Glomerular visceral epithelial cell (primary cell): Measurements from ENCODE around the gene ING3.
"Not testable (repeated sequence)": the region's sequence is repeated elsewhere in the genome, so short reads cannot be mapped to it uniquely, and the experiment has no call there.

ENCODE experiments used
- DNase-seq: peaks from one replicate; pipeline ENCODE4 v3.0.0-alpha.2; 2016; ENCODE audit errors: extremely low spot score

ING3 gene

DNA sequence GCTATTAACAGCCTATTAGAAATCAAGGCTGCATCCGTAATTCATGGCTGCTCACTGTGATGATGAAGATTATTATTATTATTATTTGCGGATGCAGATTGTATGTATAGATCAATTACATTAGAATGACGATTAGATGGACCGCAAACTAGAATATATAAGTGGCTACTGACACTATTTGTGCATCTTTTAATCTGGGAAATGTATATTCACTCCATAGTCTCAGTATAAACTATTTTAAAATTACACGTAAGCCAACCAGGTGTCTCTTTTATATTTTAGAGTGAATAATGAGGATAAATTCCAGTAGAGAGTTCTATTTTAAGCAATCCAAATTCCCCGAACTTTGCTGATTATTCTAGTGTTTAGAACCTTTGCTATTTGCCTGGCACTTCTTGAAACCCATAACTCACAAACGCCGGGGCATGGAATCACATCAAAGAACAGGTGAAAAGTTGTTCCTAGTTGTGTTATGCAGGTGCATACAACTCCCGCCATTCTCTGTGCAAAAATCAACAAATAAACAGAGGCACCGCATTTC is 509 bp upstream of the ING3 start:
- DNase-seq = no peak

DNA sequence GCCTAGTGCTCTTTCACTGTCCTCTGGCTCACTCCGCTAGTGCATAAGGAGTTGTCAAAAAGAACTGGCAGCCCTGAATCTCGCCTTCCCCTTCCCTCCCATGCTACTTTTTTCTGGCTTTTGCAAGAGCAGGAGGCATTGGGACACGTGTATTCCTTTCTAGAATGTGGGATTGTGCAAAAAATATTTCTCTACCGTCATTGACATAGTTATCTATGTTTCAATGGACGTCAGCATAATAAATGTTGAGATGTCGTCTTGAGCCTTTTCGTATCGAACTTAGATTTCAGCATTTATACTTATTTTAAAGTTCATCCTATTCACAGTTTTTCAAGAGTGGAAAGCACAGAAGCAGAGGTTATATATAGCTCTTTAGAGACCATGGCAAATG is 727 bp downstream of the ING3 start:
- DNase-seq = no peak

DNA sequence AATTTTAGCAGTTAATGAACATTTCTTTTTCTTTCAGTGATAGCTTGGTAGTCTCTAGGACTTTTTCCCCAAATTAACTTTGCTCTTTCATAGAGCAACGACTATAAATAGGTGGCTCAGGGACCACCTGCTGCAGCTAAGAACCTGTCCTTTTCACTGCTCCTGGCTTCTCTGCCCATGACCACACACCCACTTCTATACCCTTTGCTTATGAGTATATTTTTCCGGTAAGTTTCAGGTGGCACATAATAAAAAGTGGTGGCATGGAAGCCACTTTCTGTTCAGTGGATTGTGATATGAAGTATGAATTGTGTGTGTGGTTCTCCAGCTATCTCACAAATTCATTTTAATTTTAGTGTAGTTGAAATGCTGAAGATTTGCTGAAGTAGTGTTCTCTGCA is 1.2 kb downstream of the ING3 start:
- no peak for DNase-seq

DNA sequence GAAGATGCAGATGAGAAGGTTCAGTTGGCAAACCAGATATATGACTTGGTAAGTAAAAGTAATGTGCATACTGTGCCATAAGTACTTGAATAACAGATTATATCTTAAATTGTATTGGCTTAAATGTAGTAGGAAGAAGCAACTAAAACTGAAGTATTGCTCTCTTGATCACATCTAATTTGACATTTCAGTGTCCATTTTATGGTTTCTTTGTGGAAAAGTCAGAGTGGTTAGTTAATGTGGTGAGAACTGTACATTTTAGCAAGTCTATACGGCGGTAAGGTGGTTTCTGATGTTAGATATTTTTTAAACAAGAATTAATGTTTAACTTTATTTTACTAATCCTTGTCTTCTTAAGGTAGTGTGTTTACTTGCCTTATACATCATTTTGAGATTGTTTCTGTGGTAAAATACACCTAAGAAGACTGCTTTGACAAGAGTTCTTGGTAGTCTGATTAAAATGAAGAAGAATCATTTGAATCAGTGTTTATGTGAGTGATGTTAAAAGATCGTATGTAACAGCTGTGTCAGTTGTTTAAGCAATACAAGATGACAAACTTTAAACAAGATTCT is 5.1 kb downstream of the ING3 start:
- no peak for DNase-seq

DNA sequence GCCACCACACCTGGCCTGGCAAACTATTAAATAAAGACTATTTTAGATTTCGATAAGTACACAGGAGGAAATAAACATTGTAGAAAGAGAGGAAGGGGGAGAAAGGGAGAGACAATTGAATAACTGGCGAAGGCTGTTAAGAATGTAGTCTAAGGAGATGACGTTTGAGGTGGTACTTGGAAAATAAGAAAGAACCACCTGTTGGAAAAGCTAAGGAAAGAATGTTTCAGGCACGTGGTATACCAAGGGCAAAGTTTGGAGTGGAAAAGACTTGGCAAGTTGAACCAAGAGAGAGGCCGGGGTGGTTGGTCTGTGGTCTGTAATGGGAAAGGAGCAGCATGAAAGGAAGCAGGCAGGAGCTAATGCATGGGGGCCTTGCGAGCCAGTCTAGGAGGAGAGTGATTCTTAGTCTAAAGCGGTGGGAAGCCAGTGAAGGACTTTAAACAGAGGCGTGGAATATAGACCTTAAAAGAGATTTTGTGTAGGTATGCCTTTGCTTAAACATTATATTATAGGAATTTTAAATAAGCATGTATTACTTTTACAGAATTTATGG is 9.4 kb downstream of the ING3 start:
- no peak for DNase-seq

DNA sequence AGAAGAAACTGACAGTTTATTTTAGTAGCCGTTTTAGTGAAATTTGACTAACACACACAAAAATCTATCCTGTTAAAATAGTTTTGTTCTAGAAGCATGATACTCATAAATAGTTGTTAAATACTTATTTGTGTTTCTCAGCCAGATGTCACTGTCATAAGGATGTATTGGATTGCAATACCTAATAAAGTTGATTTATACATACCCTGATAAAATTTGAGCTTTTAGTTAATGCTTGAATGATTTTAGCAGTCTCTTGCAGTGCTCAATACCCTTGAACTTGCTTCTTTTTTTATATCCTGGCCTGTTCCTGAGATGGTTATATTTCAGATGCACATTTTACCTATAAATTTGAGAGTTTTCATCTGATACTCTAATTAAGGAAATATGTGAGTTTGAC is 10.1 kb downstream of the ING3 start:
- no peak for DNase-seq

DNA sequence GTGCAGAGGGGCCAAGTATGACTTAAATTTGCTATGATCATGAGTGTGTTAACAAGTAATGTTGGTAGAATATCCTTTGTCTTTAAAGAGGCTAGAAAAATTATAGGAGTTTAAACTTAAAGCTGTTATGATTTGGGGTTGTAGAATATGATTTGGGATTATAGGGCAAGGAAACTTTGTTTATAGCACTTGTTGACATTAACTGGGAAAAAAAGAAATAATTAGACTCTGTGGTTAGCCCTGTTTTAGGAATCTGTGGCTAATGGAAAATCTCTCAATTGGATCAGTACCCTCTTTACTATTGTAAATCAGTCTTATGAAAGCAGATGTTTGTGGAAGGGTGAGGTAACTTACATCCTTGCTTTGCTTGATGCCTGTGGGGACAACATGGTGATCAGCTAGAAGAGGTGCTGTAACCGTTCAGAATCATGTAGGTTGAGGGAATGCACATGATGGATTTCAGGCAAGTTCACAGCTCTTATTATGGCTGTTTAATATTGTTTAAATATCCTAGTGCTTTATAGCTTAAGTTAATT is 11.1 kb downstream of the ING3 start:
- no peak for DNase-seq

DNA sequence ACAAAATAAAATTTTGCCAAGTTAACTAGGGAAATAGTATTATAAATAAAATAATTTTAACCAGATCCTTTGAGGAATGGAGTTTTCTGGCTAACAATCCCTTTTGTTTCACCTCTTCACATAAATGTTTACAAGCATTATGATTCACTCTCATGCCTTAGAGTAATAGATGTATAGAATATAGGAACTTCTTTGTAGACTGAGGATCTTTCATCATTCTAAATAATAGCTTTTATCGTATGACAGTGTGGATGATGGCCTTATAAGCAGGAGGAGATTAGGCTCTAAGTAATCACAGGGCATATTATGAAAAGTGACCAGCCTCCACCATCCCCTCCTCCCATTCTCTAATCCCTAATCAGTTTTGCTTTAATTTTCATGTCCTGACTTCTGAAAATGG is 13.5 kb downstream of the ING3 start:
- DNase-seq = no peak

DNA sequence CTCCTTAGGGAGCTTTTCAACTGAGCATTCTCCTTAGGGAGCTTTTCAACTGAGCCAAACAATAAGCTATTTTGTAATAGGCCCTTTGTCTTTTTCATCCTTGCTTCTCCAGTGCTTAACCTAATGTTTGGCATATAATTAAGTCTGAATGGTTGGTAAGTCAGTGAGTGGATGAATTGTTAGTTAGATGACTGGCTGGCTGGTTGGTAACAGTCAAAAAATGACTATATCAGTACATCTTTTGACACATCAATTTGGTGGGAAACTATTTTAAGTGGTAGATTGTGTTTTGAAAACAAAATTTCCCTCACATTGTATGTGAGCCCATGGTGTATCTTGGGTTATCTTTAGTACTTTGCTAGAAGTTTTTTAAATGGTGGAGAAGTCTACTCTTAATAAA is 16.4 kb downstream of the ING3 start:
- no peak for DNase-seq

DNA sequence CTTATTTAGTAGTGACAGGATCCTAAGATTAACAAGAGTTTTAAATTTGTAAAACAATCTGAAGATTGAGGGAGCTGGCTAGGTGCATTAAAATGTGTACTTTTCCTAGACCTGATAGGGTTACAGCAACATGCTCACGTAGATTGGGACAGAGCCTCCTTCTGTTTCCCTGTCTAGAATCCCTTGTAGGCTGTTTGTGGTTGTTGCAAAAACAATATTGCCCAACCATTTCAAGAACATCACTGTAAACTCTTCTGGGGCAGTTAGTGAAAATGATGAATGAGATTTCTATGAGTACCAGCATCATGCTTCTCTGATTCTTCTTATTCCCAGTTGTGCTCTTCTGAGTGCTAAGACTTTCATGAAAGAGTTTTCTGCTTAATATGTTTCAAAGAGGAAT is 23.3 kb downstream of the ING3 start:
- DNase-seq = no peak

DNA sequence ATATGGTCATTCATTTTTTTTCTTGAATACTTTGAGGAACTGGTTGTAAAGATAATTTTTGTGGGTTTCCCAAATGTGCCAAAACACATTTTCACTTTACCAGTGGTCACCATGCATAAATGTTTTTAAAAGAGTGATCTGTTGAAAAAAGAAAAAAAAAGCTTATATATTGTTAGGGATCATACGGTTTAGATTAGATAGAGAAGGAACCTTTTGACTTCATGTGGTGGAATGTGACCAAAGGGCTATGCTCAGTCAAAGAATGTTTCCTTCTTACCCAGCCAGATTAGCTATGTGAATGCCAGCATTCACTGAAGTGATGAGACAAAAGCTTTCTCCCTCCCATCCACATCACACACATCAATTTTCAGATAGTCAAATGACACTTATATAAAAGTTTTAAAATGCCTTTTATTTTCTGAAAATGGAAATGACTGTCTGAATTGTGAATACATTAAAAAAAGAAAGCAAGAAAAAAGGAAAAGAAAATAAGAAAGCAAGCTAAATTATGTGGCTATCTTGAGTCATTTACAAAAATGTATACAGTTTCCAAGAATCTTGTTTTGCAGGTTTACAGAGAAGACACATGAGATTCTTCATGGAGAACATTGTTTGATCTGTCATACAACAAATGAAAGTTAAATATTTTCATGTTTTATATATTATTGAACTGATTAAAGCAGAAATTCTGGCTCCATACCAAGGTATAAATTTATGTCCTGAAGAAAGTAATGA is 29.4 kb downstream of the ING3 start:
- DNase-seq = no peak

DNA sequence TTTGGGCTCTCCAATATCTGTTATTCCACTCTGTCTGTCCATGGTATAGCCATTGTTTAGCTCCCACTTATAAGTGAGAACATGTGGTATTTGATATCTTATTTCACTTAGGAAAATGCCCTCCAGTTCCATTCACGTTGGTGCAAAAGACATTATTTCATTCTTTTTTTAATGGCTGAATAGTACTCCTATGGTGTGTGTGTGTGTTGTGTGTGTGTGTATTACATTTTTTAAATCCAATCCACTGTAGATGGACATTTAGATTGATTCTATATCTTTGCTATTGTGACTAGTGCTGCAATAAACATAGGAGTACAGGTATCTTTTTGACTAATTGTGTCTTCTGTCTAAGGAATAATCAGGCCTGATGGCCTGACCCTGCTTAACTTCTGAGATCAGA is 30.5 kb downstream of the ING3 start:
- DNase-seq = no peak

DNA sequence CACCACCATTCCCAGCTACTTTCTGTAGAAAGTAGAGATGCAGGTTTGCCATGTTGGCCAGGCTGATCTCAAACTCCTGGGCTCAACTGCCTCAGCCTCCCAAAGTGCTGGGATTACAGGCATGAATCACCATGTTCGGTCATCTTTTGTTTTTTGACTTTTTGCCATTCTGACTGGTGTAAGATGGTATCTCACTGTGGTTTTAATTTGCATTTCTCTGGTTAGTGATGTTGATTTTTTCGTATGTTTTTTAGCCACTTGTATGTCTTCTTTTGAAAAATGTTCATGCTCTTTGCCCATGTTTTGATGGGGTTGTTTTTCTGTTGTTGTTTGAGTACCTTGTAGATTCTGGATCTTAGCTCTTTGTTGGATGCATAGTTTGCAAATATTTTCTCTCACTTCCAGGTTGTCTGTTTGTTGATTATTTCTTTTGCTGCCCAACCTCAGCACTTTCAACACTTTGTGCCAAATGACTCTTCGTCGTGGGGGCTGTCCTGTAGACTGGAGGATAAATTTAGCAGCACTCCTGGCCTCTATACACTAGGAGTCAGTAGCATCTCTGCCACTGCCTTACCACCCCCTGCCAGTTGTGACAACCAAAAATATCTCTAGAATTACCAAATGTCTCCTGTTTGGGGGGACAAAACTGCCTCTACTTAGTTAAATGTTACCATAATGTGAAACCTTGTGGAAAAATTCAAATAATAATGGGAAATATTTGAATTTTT is 31.5 kb downstream of the ING3 start:
- peak; percentile 19 for DNase-seq

DNA sequence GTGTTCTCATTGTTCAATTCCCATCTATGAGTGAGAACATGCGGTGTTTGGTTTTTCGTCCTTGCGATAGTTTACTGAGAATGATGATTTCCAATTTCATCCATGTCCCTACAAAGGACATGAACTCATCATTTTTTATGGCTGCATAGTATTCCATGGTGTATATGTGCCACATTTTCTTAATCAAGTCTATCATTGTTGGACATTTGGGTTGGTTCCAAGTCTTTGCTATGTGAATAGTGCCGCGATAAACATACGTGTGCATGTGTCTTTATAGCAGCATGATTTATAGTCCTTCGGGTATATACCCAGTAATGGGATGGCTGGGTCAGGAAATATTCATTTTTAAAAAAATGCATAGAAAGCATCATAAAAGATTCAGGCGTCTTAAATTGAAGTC is 33.0 kb downstream of the ING3 start:
- DNase-seq = not testable (repeated sequence)

DNA sequence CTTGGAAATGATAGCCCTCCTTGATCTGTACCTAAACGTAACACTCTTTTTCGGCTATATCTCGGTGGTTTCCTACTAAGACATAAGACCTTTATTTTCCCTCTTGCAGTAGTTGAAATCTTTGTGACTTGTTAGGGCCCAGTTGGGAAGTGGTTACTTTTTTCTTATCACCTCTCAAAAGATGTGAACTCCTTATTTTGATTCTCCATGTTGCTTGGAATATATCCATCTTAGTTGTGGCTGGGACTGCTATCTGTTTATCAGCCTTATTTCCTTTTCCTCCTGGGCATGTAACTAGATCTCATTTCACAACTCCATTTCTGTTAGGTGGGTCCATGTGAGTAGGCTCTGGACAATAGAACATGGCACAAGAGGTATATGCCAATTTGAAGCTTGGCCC is 33.8 kb downstream of the ING3 start:
- no peak for DNase-seq

DNA sequence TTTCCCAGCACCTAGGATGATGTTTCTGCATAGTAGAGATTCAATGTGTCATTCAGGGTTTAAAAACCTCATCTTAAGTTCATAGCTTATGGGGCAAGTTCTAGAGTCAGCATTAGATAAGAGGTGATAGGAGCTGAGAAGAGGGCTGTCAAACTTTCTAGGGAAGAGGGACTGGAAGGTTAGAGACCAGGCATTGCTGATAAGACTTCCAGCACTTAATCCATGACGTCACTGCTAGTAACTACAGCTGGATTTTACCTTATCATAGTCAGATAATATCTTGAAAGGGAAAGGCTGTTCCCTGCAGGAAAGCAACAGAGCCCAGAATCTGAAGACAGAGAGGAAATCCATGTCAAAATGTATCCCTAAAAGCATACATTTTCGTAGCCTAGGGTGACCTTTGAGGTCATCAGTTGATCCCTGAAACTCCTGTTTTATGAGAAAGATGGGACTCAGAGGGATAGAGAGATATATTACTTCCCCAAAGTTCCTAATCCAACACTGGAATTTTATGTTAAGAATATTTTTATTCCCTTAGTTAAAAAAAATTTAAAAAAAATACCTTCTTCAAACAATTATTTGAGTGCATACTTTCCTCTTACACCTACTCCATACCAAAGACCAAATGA is 34.7 kb downstream of the ING3 start:
- DNase-seq = no peak

DNA sequence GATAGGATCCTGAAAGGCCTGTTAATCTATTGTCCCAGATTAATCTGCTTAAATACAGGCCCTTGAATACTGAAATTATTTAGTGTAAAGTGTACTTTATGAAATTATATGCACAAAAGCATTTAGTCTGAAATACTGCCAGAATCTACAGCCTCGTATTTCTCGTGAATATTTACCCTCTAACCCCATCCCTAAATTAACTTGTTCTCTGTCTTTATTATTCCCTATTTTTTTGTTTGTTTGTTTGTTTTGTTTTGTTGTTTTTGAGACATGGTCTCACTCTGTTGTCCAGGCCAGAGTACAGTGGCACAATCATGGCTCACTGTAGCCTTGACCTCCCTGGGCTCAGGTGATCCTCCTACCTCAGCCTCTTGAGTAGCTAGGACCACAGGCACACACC is 35.3 kb downstream of the ING3 start:
- no peak for DNase-seq

DNA sequence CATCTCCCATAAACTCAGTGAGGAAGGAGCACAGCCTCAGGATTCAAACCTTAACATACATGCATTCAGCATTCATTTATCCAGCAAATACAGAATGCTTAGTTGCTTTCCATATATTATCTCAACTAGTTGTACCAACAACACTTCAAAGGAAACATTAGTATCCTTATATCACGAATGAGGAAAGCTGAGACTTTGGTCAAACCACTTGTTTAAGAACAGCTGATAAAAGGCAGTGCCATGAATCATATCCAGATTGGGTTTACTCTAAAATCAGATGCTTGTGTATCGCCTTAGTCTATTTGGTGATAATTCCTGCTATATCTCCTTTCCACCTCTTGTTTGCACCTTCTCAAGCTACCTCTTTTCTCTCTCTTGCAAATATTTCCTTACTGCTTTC is 36.1 kb downstream of the ING3 start:
- no peak for DNase-seq

DNA sequence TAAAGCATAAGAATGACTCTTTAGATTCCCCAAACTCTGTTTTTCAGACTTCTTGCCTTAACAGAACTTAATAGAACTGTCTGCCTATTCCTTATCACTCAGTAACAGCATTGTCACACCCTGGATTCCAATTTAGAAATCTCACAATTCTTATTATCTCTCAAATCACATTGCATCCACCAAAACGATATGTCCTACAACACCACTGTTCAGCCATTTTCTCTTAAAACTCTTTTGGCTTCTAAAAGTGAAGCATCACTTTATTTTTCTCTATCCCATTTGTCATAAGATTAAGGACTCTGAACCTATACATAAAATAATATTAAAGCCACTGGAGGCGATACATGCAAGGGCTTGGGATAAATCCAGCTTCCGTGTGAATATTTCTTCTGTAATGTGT is 36.7 kb downstream of the ING3 start:
- no peak for DNase-seq

DNA sequence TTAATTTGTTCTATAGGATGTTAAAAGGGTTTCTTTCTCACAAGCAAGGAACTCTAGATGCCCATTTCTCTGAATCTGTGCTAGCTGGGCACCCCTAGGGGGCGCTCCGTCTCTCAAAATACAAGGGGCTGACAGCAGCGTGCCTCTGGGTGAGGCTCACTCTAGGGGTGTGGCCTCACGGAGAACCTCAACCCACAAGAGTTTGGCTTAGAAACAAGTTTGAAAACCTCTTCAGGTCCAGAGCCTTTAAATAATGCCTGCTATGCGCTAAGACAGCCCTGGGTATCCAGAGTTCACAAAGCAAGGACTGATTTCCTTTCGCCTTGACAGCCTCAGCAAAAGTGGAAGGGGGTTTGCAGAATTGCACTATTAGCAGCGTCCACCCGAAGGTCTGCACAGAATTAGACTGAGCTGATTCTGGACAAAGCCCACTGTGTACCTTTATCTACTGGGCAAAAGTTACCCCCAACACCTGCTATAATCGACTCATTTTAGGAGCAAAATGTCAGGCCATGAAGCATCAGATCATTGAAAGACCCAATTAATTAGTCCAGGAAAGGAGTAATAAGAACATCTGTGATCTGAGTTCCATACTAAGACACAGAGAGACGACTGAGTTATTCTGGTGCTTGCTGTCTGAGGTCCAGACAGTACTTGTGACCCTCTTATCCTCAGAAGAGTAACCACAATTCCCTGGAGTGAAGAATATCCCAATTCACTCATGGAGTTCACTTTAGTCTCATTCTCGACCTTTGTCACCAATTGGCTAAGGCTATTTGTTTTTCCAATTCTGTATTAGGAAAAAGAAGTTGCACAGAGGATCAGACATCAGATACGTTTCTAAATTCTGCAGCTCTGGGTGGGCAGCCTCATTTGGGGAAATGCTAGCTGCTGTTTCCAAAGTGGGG is 37.4 kb downstream of the ING3 start:
- peak; percentile 90 for DNase-seq
